WERI-Rb-1 (cell line): ENCODE data around the gene SHROOM3.
"Not testable (repeated sequence)": the region's sequence is repeated elsewhere in the genome, so short reads cannot be mapped to it uniquely, and the experiment has no call there.

Experiments used
- DNase-seq: peaks from one replicate; pipeline ENCODE4 v3.0.0-alpha.2; 2020
- H3K27ac ChIP-seq: fragments of 250-450 bp; sonication (Bioruptor Pico); 2 replicates; pipeline ENCODE4 v1.5.1; 2020; ENCODE audit warnings: mild to moderate bottlenecking, moderate library complexity
- H3K27me3 ChIP-seq: fragments of 250-450 bp; sonication (Bioruptor Pico); 2 replicates; pipeline ENCODE4 v1.5.1; 2021; ENCODE audit warnings: mild to moderate bottlenecking, low read depth, moderate library complexity; ENCODE audit not compliant: insufficient read depth, severe bottlenecking
- H3K36me3 ChIP-seq: fragments of 250-450 bp; sonication (Bioruptor Pico); 2 replicates; pipeline ENCODE4 v1.5.1; 2020; ENCODE audit warnings: mild to moderate bottlenecking, moderate library complexity
- H3K4me3 ChIP-seq: 2 replicates; pipeline ENCODE4 v1.5.1; 2011; ENCODE audit warnings: low read depth, mild to moderate bottlenecking, control low read depth, low read length
- H3K9me3 ChIP-seq: fragments of 250-450 bp; sonication (Bioruptor Pico); 2 replicates; pipeline ENCODE4 v1.5.1; 2021; ENCODE audit warnings: mild to moderate bottlenecking, moderate library complexity; ENCODE audit not compliant: severe bottlenecking
- CTCF ChIP-seq: IDR thresholded peaks from 2 replicates; pipeline ENCODE4 v1.5.1; 2011; ENCODE audit warnings: low read depth, mild to moderate bottlenecking, control low read depth, inconsistent platforms, low read length

SHROOM3 gene

GRCh38 chr4:76406081-76406480, 28.9 kb upstream of the SHROOM3 start:
- Histone ChIP-seq H3K36me3 (no peaks in the 10 kb centered on the region), H3K9me3 (no peaks in the 10 kb centered on the region), H3K4me3 (no peak overlapping the region), H3K27me3 (no peaks in the 10 kb centered on the region), H3K27ac (no peak overlapping the region)
- no peak for DNase-seq
- no peak for TF ChIP-seq CTCF

GRCh38 chr4:76407440-76408119, 27.4 kb upstream of the SHROOM3 start:
- H3K36me3 ChIP-seq: no peaks in the 10 kb centered on the region
- no peaks in the 10 kb centered on the region for H3K27me3 ChIP-seq
- no peaks in the 10 kb centered on the region for H3K9me3 ChIP-seq
- H3K27ac ChIP-seq: no peak overlapping the region
- no peak for DNase-seq
- H3K4me3 ChIP-seq: no peak overlapping the region
- TF ChIP-seq CTCF: no peak

GRCh38 chr4:76410636-76411035, 24.4 kb upstream of the SHROOM3 start:
- no peak for TF ChIP-seq CTCF
- no peaks in the 10 kb centered on the region for H3K36me3 ChIP-seq
- H3K27me3 ChIP-seq: no peaks in the 10 kb centered on the region
- no peaks in the 10 kb centered on the region for H3K9me3 ChIP-seq
- DNase-seq: no peak
- H3K4me3 ChIP-seq: no peak overlapping the region
- no peak overlapping the region for H3K27ac ChIP-seq

GRCh38 chr4:76420188-76420761, 14.8 kb upstream of the SHROOM3 start:
- H3K27me3 ChIP-seq: no peaks in the 10 kb centered on the region
- no peak for TF ChIP-seq CTCF
- H3K4me3 ChIP-seq: no peak overlapping the region
- H3K27ac ChIP-seq: no peak overlapping the region
- peaks cover 4% of the 10 kb centered on the region for H3K9me3 ChIP-seq
- H3K36me3 ChIP-seq: no peaks in the 10 kb centered on the region
- no peak for DNase-seq

- DNase-seq: peak; percentile 9
- peak within 1 kb of the TSS; percentile 39 for H3K4me3 ChIP-seq
- no peaks in the 10 kb centered on the region for H3K27me3 ChIP-seq
- no peak for TF ChIP-seq CTCF
- peaks cover 4% of the 10 kb centered on the region for H3K9me3 ChIP-seq
- H3K27ac ChIP-seq: no peak within 1 kb of the TSS
- H3K36me3 ChIP-seq: no peaks in the 10 kb centered on the region
Measured at GRCh38 chr4:76420762-76421581, 14.1 kb upstream of the SHROOM3 start, which contains the start of gene CCDC158. Gene CCDC158, minus strand, starts transcription at chr4:76421141. Its CDS starts 17,934 bp downstream, at chr4:76403207.

GRCh38 chr4:76423159-76423558, 11.9 kb upstream of the SHROOM3 start:
- H3K27me3 ChIP-seq, H3K4me3 ChIP-seq, H3K27ac ChIP-seq, DNase-seq, H3K36me3 ChIP-seq, H3K9me3 ChIP-seq: not testable (repeated sequence)
